Activated T-cell treated with anti-CD3 and anti-CD28 coated beads for 48 hours (primary cell): ENCODE measurements around the gene FNDC1.

Experiments used
- DNase-seq: peaks from one replicate; pipeline ENCODE4 v3.0.0-alpha.2; 2020; ENCODE audit warnings: low read depth

The FNDC1 gene

DNA sequence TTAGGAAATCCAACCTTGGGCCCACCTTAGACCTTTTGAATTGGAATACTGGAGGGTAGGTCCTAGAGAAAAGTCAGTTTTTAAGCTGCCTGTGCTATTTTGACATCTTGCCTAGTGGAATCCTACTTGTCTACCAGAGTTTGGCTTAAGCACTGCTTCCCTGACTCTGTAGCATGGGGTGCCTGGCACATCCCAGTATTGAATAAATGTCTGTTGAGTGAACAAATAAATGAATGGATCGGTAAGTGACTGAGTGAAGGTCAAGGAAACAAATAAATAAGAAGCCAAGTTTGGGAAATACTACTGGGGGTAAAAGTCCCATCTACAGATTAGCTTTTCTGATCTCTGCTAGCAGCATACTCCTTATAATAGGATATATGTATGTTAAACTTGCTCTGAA, 140.5 kb downstream of the FNDC1 start:
- DNase-seq, result no peak

DNA sequence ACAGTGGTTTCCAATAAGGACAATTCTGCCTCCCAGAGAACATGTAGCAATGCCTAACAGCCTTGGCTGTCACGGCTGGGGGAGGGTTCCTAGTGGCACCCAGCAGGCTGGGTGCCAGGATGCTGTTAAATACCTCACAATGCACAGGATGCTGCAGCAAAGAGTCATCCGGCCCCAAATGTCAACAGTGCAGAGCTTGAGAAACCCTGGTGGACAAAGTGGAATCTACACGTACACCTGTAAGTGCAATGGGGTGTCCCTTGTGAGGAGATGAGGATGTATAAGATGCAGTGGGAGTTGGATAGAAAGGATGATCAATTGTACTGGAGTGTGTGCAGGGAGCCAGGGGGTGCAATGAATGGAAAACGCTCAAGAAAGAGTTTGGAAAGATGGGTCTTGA, 142.4 kb downstream of the FNDC1 start:
- DNase-seq, result no peak

GRCh38 chr6:159312206-159312605, 143.0 kb downstream of the FNDC1 start:
- no peak for DNase-seq

GRCh38 chr6:159313018-159313417, 143.8 kb downstream of the FNDC1 start:
- no peak for DNase-seq

GRCh38 chr6:159315562-159315961, 146.4 kb downstream of the FNDC1 start:
- DNase-seq, result no peak

GRCh38 chr6:159317430-159317829, 148.2 kb downstream of the FNDC1 start:
- no peak for DNase-seq

DNA sequence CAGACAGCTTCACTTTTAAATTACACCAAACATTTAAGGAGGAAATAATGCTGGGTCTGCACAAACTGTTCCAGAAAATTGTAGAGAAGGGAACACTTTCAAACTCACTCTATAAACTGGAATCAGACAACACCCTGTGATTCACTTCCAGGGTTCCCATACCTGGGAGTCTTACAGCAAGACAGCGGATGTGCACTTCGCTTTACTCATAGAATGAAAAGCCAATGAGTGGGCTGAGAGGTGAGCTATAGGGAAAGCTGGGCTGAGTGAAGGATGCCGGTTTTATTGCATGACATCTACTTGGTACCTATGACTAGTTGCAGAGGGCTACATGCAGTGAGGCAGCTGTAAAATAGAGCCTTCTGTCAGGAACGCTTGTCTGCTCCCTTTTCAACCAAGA, 152.1 kb downstream of the FNDC1 start:
- DNase-seq, result no peak
